Testis (tissue), 3 donors: ENCODE data around the gene MECP2. TPM values are rescaled to one million over a fixed set of nuclear protein-coding genes. Genes with fewer than 3 reads are reported as not detected.

Experiments used
- DNase-seq: peaks from one replicate; pipeline ENCODE4 v3.0.0-alpha.2; 2019
- H3K27ac ChIP-seq, 2 donors: fragments of 200-600 bp; sonication (generic); one replicate each; pipeline ENCODE4 v1.5.1; 2019
- H3K27me3 ChIP-seq: fragments of 200-600 bp; sonication (generic); one replicate; pipeline ENCODE4 v1.5.1; 2019
- H3K36me3 ChIP-seq: fragments of 200-600 bp; sonication (generic); one replicate; pipeline ENCODE4 v1.5.1; 2017; ENCODE audit warnings: low read depth; ENCODE audit errors: missing control alignments
- H3K4me1 ChIP-seq: fragments of 200-600 bp; sonication (generic); one replicate; pipeline ENCODE4 v1.5.1; 2019
- H3K4me3 ChIP-seq, 2 donors: fragments of 200-600 bp; sonication (generic); one replicate each; pipeline ENCODE4 v1.5.1; 2017 to 2019
- H3K9me3 ChIP-seq: fragments of 200-600 bp; sonication (generic); one replicate; pipeline ENCODE4 v1.5.1; 2017
- POLR2A ChIP-seq: fragments of 450-650 bp; IDR thresholded peaks from one replicate; pipeline ENCODE4 v1.6.1; 2017; ENCODE audit warnings: antibody characterized with exemption, mild to moderate bottlenecking, moderate library complexity
- WGBS, 2 donors: methylation state at CpG; one replicate each; pipeline ENCODE4 v1.1.5; 2018; 5-methylcytosine and 5-hydroxymethylcytosine counted together
- intact Hi-C: fragments of 100-400 bp; cut with DNase I; formaldehyde crosslinking; loops from one replicate; pipeline ENCODE4 v1.15.1; 2023; ENCODE audit warnings: low total_unique reads
- polyA plus RNA-seq: library from polyadenylated mRNA; stranded (reverse); fragments of 350-450 nt; fragmentation: Illumina TruSeq; extraction: RNeasy Lipid Tissue Mini Kit (QIAGEN cat#74804); gene quantifications from one replicate; pipeline ENCODE4 v1.2.3, GENCODE V29; 2014; ENCODE audit warnings: low read depth, low replicate concordance; ENCODE audit not compliant: insufficient read depth
- total RNA-seq, 2 donors: library from RNA; depleted of rRNA; stranded (reverse); fragments of >200 nt; gene quantifications; one replicate each; pipeline ENCODE4 v1.2.3, GENCODE V29; 2016
- TF ChIP-seq, protein P1 (sequence below), 3 experiments: fragments of 450-650 bp in 2 of 3; fragments of 200-600 bp in 1 of 3; sonication (generic) in 1 of 3; IDR thresholded peaks; one replicate each; pipeline ENCODE4 v1.5.1; 2016 to 2019; ENCODE audit warnings: antibody characterized with exemption in 3 of 3, mild to moderate bottlenecking in 2 of 3, moderate library complexity in 1 of 3

MECP2 gene
- total and polyA plus RNA-seq, 3 donors from 2014 or later = 25.0 to 86.4 (median 85.4) TPM

DNA sequence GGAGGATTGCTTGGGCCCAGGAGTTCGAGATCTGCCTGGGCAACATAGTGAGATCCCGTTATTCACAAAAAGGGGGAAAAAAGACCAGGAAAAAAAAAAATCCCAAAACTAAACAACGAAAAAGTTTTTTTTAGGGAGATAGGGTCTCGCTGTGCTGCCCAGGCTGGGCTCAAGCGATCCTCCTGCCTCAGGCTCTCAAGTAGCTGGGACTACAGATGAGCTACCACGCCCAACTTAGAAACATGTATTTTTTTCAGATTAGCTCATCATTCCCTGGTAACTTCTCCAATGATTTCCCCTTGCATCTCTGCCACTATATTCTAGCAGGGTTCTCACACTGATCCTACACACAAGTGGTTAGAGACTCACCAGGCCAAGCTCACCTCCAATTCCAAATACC, 53.4 kb downstream of the MECP2 start:
- peaks cover 29% of the 10 kb centered on the region for H3K4me1 ChIP-seq
- intact Hi-C loops = no loop called here
- no peak overlapping the region for H3K4me3 ChIP-seq
- no peaks in the 10 kb centered on the region for H3K36me3 ChIP-seq
- H3K27me3 ChIP-seq = no peaks in the 10 kb centered on the region
- no peaks in the 10 kb centered on the region for H3K9me3 ChIP-seq
- TF ChIP-seq, protein P1, sequence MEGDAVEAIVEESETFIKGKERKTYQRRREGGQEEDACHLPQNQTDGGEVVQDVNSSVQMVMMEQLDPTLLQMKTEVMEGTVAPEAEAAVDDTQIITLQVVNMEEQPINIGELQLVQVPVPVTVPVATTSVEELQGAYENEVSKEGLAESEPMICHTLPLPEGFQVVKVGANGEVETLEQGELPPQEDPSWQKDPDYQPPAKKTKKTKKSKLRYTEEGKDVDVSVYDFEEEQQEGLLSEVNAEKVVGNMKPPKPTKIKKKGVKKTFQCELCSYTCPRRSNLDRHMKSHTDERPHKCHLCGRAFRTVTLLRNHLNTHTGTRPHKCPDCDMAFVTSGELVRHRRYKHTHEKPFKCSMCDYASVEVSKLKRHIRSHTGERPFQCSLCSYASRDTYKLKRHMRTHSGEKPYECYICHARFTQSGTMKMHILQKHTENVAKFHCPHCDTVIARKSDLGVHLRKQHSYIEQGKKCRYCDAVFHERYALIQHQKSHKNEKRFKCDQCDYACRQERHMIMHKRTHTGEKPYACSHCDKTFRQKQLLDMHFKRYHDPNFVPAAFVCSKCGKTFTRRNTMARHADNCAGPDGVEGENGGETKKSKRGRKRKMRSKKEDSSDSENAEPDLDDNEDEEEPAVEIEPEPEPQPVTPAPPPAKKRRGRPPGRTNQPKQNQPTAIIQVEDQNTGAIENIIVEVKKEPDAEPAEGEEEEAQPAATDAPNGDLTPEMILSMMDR (IDR thresholded peaks at IDR 0.05) = no peak
- no peak for TF ChIP-seq POLR2A
- peak overlapping the region in 1 of 2 donors; percentile 53 for H3K27ac ChIP-seq
- WGBS, 2 donors = 74 to 88% methylated on average over 6 of the region's 6 CpGs
- DNase-seq = no peak

GRCh38 chrX:154043003-154043763, 54.3 kb downstream of the MECP2 start:
- H3K9me3 ChIP-seq = no peaks in the 10 kb centered on the region
- no peak overlapping the region for H3K4me3 ChIP-seq
- intact Hi-C loops = no loop called here
- DNase-seq = no peak
- 45 to 50% methylated on average over 5 of the region's 5 CpGs for WGBS, 2 donors
- H3K27me3 ChIP-seq = no peaks in the 10 kb centered on the region
- H3K36me3 ChIP-seq = no peaks in the 10 kb centered on the region
- no peak for TF ChIP-seq POLR2A
- TF ChIP-seq, protein P1 (IDR thresholded peaks at IDR 0.05) = no peak
- H3K4me1 ChIP-seq = peaks cover 22% of the 10 kb centered on the region
- no peak overlapping the region for H3K27ac ChIP-seq

GRCh38 chrX:154040863-154041262, 56.7 kb downstream of the MECP2 start:
- DNase-seq = no peak
- no peaks in the 10 kb centered on the region for H3K9me3 ChIP-seq
- 78 to 82% methylated on average over 8 to 13 of the region's 13 CpGs for WGBS, 2 donors
- no peak overlapping the region for H3K27ac ChIP-seq
- peaks cover 10% of the 10 kb centered on the region for H3K4me1 ChIP-seq
- no peaks in the 10 kb centered on the region for H3K27me3 ChIP-seq
- TF ChIP-seq, protein P1 (IDR thresholded peaks at IDR 0.05) = no peak
- TF ChIP-seq POLR2A = no peak
- intact Hi-C loops = no loop called here
- no peak overlapping the region for H3K4me3 ChIP-seq
- H3K36me3 ChIP-seq = no peaks in the 10 kb centered on the region

- H3K4me1 ChIP-seq = peaks cover 5% of the 10 kb centered on the region
Measured at GRCh38 chrX:154040307-154040756, 57.2 kb downstream of the MECP2 start.

More at GRCh38 chrX:154040307-154040756, 57.2 kb downstream of the MECP2 start:
- WGBS, 2 donors = 29 to 33% methylated on average over 5 to 7 of the region's 7 CpGs
- no peak for TF ChIP-seq POLR2A
- TF ChIP-seq, protein P1 (IDR thresholded peaks at IDR 0.05) = no peak
- Histone ChIP-seq H3K36me3 (no peaks in the 10 kb centered on the region), H3K4me3 (no peak overlapping the region), H3K27me3 (no peaks in the 10 kb centered on the region), H3K27ac (no peak overlapping the region), H3K9me3 (no peaks in the 10 kb centered on the region)
- no peak for DNase-seq
- intact Hi-C loops = no loop called here
